IgD-negative memory B cell (primary cell): ENCODE data around the gene PSMD4. TPM values are rescaled to one million over a fixed set of nuclear protein-coding genes. Genes with fewer than 3 reads are reported as not detected.

Experiments
- H3K27ac Mint-ChIP-seq, 3 donors: one replicate each; pipeline ENCODE4 v1.8.0; 2020 to 2022; ENCODE audit warnings: mild to moderate bottlenecking in 3 of 3, mixed read lengths in 3 of 3, moderate library complexity in 1 of 3
- H3K27me3 Mint-ChIP-seq: one replicate; pipeline ENCODE4 v1.8.0; 2021; ENCODE audit warnings: mixed read lengths
- H3K36me3 Mint-ChIP-seq: one replicate; pipeline ENCODE4 v1.8.0; 2020; ENCODE audit warnings: mild to moderate bottlenecking, mixed read lengths
- H3K4me1 Mint-ChIP-seq, 3 donors: one replicate each; pipeline ENCODE4 v1.8.0; 2020 to 2022; ENCODE audit warnings: mixed read lengths in 3 of 3, mild to moderate bottlenecking in 1 of 3
- H3K4me3 Mint-ChIP-seq, 4 donors: one replicate each; pipeline ENCODE4 v1.8.0; 2020 to 2022; ENCODE audit warnings: mild to moderate bottlenecking in 4 of 4, mixed read lengths in 4 of 4, moderate library complexity in 3 of 4
- H3K9me3 Mint-ChIP-seq, 3 donors: one replicate each; pipeline ENCODE4 v1.8.0; 2020 to 2021; ENCODE audit warnings: mixed read lengths in 3 of 3, mild to moderate bottlenecking in 1 of 3
- polyA plus RNA-seq: library from polyadenylated mRNA; unstranded; fragments of 300-500 nt; fragmentation: Illumina TruSeq; gene quantifications from one replicate; pipeline ENCODE4 v1.2.3, GENCODE V29; 2021

Gene PSMD4
- polyA plus RNA-seq, 1 donor from 2014 or later, result 252 TPM

DNA sequence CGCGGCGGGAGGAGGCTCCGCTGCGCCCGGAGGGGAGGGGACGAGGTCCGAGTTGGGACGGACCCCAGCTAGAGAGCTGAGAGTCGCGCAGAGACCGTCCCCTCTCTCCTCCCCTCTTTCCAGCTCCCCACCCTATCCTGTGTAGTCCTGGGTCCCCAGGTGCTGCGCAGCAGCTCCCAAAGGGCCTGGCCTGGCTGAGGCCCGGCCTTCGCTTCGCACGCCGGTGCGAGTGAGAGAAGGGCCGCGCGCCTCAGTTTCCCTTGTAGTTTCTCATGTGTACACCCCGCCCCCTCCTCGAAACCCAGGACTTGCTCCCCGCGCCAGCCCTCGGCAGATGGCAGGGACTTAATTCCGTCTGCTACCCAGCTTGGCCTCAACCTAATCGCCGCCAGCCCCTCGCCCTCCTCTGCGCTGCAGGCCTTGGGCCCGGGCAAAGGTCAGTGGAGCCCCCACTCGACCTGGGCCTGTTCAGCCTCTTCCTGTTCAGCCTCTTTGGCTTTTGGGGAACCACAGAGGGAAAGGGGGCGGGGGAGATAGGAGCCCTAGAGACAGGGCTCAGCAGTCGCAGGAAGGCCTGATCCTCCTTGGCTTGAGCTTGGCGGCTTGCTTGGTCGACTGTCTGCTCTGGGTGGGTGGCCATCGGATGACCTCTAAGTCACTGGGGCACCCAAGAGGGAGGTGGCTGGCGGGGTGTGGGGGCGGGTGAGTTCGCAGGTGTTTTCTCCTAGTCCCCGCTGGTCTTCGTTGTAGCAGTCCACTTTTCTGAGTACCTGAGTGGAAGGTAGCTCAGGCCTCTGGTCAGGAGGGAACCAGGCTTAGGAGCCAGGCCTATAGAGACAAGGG lies 28.6 kb downstream of the PSMD4 start:
- no peaks in the 10 kb centered on the region for H3K36me3 Mint-ChIP-seq

DNA sequence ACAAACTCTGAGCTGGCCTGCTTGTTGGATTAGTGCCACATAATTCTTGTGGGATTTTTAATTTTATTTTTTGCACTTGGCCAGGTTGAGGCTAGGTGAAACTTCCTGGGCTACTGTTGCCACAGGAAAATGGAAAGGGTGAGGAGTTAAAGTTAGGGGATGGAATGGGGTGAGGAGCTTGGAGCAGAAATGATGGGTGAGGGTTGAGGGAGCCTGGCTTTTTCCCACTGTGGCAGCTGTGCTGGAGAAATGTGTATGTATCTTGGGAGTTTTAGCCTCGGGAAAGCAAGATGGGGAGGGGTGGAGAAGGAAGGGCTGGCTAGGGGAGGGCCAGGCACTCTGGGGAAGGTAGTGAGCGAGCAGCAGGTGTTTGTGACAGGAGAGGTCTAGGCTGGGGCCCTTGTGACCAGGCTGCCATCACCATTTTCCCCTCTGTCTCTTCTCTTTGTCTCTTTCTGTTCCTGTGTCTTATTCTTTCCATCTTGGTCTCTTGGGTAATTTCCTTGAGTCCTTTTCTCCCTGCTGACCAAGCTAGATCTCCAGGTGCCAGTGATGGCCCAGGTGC lies 29.6 kb downstream of the PSMD4 start:
- no peaks in the 10 kb centered on the region for H3K9me3 Mint-ChIP-seq
- H3K27ac Mint-ChIP-seq, result peak overlapping the region in 2 of 3 donors; percentile 93 to 97
- no peaks in the 10 kb centered on the region for H3K27me3 Mint-ChIP-seq
- H3K4me3 Mint-ChIP-seq, result peak overlapping the region; percentile 43 to 99 (median 94)
- no peaks in the 10 kb centered on the region for H3K36me3 Mint-ChIP-seq
- peaks cover 18 to 28% (median 21%) of the 10 kb centered on the region in 3 donors for H3K4me1 Mint-ChIP-seq

More for the DNA sequence above, 28.6 kb downstream of the PSMD4 start:
- H3K4me1 Mint-ChIP-seq, result peaks cover 15 to 23% (median 18%) of the 10 kb centered on the region in 3 donors
- H3K27ac Mint-ChIP-seq, result peak overlapping the region; percentile 93 to 97 (median 95)
- no peaks in the 10 kb centered on the region for H3K27me3 Mint-ChIP-seq
- no peaks in the 10 kb centered on the region for H3K9me3 Mint-ChIP-seq
- H3K4me3 Mint-ChIP-seq, result peak overlapping the region; percentile 91 to 99 (median 98)

DNA sequence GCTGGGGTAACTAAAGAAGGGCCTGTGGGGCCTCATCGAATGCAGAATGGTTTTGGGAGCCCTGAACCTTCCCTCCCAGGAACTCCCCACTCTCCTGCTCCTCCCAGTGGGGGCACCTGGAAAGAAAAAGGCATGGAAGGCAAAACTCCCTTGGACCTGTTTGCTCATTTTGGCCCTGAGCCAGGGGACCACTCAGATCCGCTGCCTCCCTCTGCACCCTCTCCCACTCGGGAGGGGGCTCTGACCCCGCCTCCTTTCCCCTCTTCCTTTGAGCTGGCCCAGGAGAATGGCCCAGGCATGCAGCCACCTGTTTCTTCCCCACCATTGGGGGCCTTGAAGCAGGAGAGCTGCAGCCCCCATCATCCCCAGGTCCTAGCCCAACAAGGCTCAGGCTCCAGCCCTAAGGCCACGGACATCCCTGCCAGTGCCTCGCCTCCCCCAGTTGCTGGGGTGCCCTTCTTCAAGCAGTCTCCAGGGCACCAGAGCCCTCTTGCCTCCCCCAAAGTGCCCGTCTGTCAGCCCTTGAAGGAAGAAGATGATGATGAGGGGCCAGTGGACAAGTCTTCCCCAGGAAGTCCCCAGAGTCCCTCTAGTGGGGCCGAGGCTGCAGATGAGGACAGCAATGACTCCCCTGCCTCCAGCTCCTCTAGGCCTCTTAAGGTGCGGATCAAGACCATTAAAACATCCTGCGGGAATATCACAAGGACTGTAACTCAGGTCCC lies 32.2 kb downstream of the PSMD4 start:
- Mint-ChIP-seq H3K36me3 (no peaks in the 10 kb centered on the region), H3K27me3 (no peaks in the 10 kb centered on the region), H3K9me3 (no peaks in the 10 kb centered on the region), H3K27ac (peak overlapping the region in 1 of 3 donors; percentile 48), H3K4me3 (peak overlapping the region in 2 of 4 donors; percentile 5 to 39), H3K4me1 (peaks cover 14 to 27% (median 16%) of the 10 kb centered on the region in 3 donors)

DNA sequence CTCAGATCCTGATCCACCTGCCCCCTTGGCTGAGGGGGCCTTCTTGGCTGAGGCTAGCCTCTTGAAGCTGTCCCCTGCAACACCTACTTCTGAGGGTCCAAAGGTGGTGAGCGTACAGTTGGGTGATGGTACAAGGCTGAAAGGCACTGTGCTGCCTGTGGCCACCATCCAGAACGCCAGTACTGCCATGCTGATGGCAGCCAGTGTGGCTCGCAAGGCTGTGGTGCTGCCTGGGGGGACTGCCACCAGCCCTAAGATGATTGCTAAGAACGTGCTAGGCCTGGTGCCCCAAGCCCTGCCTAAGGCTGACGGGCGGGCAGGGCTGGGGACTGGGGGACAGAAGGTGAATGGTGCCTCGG lies 32.8 kb downstream of the PSMD4 start:
- peak overlapping the region in 1 of 3 donors; percentile 48 for H3K27ac Mint-ChIP-seq
- no peaks in the 10 kb centered on the region for H3K27me3 Mint-ChIP-seq
- peaks cover 14 to 27% (median 16%) of the 10 kb centered on the region in 3 donors for H3K4me1 Mint-ChIP-seq
- peak overlapping the region in 1 of 4 donors; percentile 5 for H3K4me3 Mint-ChIP-seq
- no peaks in the 10 kb centered on the region for H3K9me3 Mint-ChIP-seq
- H3K36me3 Mint-ChIP-seq, result no peaks in the 10 kb centered on the region

DNA sequence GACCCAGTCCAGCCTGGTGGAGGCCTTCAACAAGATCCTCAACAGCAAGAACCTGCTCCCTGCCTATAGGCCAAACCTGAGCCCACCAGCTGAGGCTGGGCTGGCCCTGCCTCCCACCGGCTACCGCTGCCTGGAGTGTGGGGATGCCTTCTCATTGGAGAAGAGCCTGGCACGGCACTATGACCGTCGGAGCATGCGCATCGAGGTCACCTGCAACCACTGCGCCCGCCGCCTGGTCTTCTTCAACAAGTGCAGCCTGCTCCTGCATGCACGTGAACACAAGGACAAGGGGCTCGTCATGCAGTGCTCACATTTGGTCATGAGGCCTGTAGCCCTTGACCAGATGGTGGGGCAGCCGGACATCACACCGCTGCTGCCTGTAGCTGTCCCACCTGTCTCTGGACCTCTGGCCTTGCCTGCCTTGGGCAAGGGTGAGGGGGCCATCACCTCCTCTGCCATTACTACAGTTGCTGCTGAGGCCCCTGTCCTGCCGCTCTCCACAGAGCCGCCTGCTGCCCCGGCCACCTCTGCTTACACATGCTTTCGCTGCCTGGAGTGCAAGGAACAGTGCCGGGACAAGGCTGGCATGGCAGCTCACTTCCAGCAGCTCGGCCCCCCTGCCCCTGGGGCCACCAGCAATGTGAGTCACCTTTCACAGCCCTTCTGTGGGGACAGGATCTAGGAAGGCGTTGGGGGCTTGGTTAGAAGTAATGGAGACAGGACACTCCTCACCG lies 33.4 kb downstream of the PSMD4 start:
- Mint-ChIP-seq H3K36me3 (no peaks in the 10 kb centered on the region), H3K9me3 (no peaks in the 10 kb centered on the region), H3K27ac (peak overlapping the region in 1 of 3 donors; percentile 83), H3K4me3 (peak overlapping the region in 1 of 4 donors; percentile 61), H3K27me3 (no peaks in the 10 kb centered on the region), H3K4me1 (peaks cover 14 to 27% (median 16%) of the 10 kb centered on the region in 3 donors)

DNA sequence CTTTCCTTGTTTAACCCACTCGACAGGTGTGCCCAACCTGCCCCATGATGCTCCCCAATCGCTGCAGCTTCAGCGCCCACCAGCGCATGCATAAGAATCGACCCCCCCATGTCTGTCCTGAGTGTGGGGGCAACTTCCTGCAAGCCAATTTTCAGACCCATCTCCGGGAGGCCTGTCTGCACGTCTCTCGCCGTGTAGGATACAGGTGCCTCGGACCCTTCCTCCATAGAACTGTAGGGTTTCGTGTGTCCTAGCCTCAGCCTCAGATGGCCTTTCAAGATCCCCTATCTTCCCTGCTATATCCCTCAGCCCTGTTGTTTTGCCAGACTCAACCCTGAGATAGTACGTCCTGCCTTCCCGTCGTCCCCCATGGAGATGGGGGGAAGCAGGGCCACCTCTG lies 34.0 kb downstream of the PSMD4 start:
- Mint-ChIP-seq H3K4me1 (peaks cover 11 to 22% (median 16%) of the 10 kb centered on the region in 3 donors), H3K27me3 (no peaks in the 10 kb centered on the region), H3K9me3 (no peaks in the 10 kb centered on the region), H3K4me3 (peak overlapping the region in 1 of 4 donors; percentile 61), H3K36me3 (no peaks in the 10 kb centered on the region), H3K27ac (peak overlapping the region in 1 of 3 donors; percentile 83)

DNA sequence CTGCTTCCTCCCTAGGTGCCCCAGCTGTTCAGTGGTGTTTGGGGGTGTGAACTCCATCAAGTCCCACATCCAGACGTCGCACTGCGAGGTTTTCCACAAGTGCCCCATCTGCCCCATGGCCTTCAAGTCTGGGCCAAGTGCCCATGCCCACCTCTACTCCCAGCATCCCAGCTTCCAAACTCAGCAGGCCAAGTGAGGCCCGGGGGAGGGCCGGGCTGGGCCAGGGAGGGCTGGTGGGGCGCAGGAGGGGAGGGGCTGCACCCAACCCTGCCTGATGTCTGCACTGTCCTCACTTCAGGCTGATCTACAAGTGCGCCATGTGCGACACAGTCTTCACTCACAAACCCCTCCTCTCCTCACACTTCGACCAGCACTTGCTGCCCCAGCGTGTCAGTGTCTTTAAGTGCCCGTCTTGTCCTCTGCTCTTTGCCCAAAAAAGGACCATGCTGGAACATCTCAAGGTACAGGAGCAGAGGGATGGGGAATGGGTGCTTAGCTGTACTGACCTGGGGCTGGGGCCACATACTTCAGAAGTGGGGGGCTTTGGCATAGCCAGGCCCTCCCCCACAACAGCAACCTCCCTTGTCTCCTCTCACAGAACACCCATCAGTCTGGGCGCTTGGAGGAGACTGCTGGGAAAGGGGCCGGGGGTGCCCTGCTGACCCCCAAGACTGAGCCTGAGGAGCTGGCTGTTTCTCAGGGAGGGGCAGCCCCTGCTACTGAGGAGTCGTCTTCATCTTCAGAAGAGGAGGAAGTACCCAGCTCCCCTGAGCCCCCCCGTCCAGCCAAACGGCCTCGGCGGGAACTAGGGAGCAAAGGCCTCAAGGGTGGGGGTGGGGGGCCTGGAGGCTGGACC lies 34.8 kb downstream of the PSMD4 start:
- peaks cover 4 to 14% (median 10%) of the 10 kb centered on the region in 3 donors for H3K4me1 Mint-ChIP-seq
- no peaks in the 10 kb centered on the region for H3K9me3 Mint-ChIP-seq
- H3K27ac Mint-ChIP-seq, result peak overlapping the region; percentile 14 to 83 (median 69)
- no peaks in the 10 kb centered on the region for H3K36me3 Mint-ChIP-seq
- H3K27me3 Mint-ChIP-seq, result no peaks in the 10 kb centered on the region
- H3K4me3 Mint-ChIP-seq, result peak overlapping the region in 1 of 4 donors; percentile 61

DNA sequence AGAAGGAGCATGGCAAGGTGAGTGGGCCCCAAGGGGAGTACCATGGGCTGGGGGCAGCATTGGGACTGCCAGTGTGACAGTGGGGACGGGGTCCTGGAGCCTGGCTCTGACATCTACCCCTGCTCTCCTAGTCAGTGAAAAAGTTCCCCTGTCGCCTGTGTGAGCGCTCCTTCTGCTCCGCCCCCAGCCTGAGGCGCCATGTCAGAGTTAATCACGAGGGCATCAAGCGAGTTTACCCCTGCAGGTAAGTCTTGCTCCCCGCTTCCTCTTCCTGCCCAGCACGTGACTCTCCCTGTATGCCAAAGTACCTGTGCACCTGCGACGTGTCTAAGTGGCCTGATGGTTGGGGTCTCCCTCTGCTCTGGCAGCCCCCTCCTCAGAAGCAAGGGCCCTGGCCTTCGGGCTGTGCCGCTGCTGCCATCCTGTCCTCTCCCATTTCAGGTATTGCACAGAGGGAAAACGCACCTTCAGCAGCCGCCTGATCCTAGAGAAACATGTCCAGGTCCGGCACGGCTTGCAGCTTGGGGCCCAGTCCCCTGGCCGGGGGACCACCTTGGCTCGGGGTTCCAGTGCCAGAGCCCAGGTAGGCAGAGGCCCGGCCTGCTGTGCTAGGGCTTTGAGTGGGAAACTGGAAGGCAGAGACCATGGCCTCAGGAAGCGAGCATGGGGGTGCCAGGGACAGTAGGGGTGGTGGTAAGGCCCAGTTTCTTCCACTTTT lies 35.6 kb downstream of the PSMD4 start:
- Mint-ChIP-seq H3K36me3 (no peaks in the 10 kb centered on the region), H3K27ac (peak overlapping the region in 2 of 3 donors; percentile 43 to 64), H3K27me3 (no peaks in the 10 kb centered on the region), H3K9me3 (no peaks in the 10 kb centered on the region), H3K4me1 (peaks cover 0 to 12% (median 6%) of the 10 kb centered on the region in 3 donors), H3K4me3 (no peak overlapping the region)

DNA sequence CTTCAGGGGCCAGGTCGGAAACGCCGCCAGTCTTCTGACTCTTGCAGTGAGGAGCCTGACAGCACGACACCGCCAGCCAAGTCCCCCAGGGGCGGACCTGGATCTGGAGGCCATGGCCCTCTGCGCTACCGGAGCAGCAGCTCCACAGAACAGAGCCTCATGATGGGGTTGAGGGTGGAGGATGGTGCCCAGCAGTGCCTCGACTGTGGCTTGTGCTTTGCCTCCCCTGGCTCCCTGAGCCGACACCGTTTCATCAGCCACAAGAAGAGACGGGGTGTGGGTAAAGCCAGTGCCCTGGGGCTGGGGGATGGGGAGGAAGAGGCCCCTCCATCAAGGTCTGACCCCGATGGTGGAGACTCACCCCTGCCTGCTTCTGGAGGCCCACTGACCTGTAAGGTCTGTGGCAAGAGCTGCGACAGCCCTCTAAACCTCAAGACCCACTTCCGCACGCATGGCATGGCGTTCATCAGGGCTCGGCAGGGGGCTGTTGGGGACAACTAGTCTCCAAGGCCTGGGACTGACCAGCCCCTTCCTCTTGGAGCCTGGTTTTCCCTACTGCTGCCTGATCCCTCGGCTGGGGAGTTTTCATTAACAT lies 36.3 kb downstream of the PSMD4 start:
- Mint-ChIP-seq H3K36me3 (no peaks in the 10 kb centered on the region), H3K4me1 (peaks cover 0 to 8% (median 6%) of the 10 kb centered on the region in 3 donors), H3K27ac (no peak overlapping the region), H3K9me3 (no peaks in the 10 kb centered on the region), H3K27me3 (no peaks in the 10 kb centered on the region), H3K4me3 (no peak overlapping the region)

DNA sequence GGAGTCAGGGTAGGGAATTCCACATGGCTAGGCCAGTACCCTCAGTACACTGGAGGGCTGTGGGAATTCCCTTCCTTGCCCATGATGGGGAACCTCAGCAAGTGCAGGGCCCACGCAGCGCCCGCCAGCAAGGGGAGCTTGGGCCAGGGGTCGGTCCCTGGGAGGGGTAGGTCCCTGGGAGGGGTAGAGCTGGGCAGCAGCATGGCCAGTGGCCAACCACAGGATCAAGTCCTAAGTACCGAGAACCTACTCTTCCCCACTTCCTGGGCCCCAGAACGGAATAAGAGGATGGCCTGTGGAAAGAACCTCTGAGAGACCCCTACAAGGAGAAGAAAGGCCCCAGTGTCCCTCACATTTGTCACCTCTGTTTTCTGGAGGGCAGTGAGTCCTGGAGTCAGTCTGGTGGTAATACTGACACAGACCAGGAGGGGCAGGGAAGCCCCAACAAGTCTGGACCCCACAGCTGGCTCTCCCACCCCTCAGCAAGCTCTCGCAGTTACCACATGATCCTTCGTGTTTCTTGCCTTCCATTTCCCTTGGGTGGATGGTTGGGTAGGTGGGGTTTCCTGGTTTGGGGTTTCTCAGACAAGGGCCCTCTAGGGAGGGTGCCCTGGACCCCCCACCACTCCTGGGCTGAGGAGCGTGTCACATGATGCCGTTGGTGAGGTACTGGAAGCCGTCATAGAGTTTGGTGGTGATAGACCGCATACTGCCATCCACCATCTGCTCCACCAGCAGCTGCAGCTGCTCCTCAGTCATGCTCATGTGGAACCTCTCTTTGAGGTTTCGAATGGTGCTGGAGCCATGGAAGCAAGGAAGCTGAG lies 37.9 kb downstream of the PSMD4 start:
- H3K27ac Mint-ChIP-seq, result peak overlapping the region; percentile 59 to 87 (median 62)
- no peaks in the 10 kb centered on the region for H3K9me3 Mint-ChIP-seq
- H3K4me1 Mint-ChIP-seq, result peaks cover 0 to 6% (median 5%) of the 10 kb centered on the region in 3 donors
- H3K36me3 Mint-ChIP-seq, result no peaks in the 10 kb centered on the region
- no peak overlapping the region for H3K4me3 Mint-ChIP-seq
- H3K27me3 Mint-ChIP-seq, result no peaks in the 10 kb centered on the region

DNA sequence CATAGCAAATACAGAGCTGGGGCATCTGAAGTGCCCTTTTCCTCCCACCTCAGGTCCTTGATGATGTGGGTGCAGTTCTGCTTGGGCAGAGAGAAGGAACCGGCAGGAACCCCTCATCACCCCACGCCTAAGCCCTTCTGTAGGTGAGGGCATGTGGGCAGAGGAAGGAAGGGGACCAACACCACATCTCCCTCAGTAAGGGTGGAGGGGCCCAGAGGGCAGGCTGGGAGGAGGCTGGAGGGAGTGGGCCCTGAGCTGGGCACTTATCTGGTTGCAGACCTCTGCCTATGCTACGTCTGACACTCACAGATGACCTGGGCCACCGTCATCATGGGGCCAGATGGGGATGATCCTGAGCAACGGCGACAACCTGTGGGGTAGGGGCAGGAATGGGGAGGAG lies 38.6 kb downstream of the PSMD4 start:
- Mint-ChIP-seq H3K27ac (peak overlapping the region; percentile 59 to 87 (median 83)), H3K36me3 (no peaks in the 10 kb centered on the region), H3K4me3 (no peak overlapping the region)

DNA sequence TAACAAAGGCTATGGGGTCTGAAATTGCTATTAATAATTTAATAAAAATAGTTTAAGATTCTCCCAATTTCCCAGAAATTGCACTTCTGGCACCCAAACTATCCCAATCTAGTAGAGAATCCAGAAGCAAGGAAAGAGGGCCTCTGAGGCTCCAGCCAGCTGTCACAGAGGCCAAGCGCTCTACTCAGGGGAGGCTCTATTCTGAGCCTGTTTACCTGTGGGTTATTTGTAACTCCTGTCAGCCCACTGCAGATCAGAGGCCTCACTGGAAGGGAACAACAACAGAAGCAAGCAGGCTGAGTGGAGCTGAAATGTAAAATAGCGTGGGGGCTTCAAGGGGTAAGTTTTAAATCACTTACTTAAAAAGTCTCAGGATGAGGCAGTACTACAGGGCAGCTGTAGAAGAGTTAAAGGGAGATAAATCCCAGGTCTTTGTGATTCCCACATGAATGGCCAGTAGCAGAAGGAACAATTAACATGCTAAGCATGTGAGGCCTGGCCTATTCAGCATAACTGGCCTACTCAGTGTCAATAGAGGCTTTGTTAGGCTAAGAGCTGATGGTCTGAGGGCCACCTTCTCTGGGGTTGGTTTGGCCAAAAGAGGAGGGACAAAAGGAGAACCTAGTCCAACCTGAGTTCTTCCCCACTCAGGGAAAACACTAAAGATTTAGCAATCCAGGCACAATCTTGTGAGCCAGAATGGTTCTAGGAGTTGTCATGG lies 40.4 kb downstream of the PSMD4 start:
- H3K4me1 Mint-ChIP-seq, result no peaks in the 10 kb centered on the region
- H3K27ac Mint-ChIP-seq, result peak overlapping the region in 2 of 3 donors; percentile 14 to 81
- no peak overlapping the region for H3K4me3 Mint-ChIP-seq
- H3K27me3 Mint-ChIP-seq, result no peaks in the 10 kb centered on the region
- H3K36me3 Mint-ChIP-seq, result no peaks in the 10 kb centered on the region
- no peaks in the 10 kb centered on the region for H3K9me3 Mint-ChIP-seq

More for the DNA sequence above, 38.6 kb downstream of the PSMD4 start:
- no peaks in the 10 kb centered on the region for H3K27me3 Mint-ChIP-seq
- H3K4me1 Mint-ChIP-seq, result peaks cover 0 to 6% (median 5%) of the 10 kb centered on the region in 3 donors
- no peaks in the 10 kb centered on the region for H3K9me3 Mint-ChIP-seq
